Measurements from ENCODE around the gene NOP9.

The NOP9 gene

GRCh38 chr14:24348186-24348585 is 48.5 kb downstream of the NOP9 start:
- TF ChIP-seq TAF1 (IDR thresholded peaks at IDR 0.05; ENCODE audit: borderline replicate concordance, insufficient read depth, low read length) (no peak), FOXP2 (optimal IDR thresholded peaks at IDR 0.05; ENCODE audit: borderline replicate concordance, extremely low read depth, extremely low read length, insufficient read depth) (no peak), SIN3A (IDR thresholded peaks at IDR 0.05; ENCODE audit: borderline replicate concordance, insufficient read depth, low read length) (no peak), POLR2AphosphoS5 (IDR thresholded peaks at IDR 0.05; ENCODE audit: low read depth, low read length) (no peak), REST (IDR thresholded peaks at IDR 0.05; ENCODE audit: insufficient read depth in 1 of 2, low read depth in 2 of 2, low read length in 2 of 2) (no peak)

GRCh38 chr14:24349742-24350141 is 50.1 kb downstream of the NOP9 start:
- TF ChIP-seq REST (IDR thresholded peaks at IDR 0.05; ENCODE audit: insufficient read depth in 1 of 2, low read depth in 2 of 2, low read length in 2 of 2): no peak
- TF ChIP-seq FOXP2 (optimal IDR thresholded peaks at IDR 0.05; ENCODE audit: borderline replicate concordance, extremely low read depth, extremely low read length, insufficient read depth): no peak
- no peak for TF ChIP-seq TAF1 (IDR thresholded peaks at IDR 0.05; ENCODE audit: borderline replicate concordance, insufficient read depth, low read length)
- no peak for TF ChIP-seq POLR2AphosphoS5 (IDR thresholded peaks at IDR 0.05; ENCODE audit: low read depth, low read length)
- TF ChIP-seq SIN3A (IDR thresholded peaks at IDR 0.05; ENCODE audit: borderline replicate concordance, insufficient read depth, low read length): no peak

GRCh38 chr14:24351517-24351916 is 51.9 kb downstream of the NOP9 start:
- TF ChIP-seq REST (IDR thresholded peaks at IDR 0.05; ENCODE audit: insufficient read depth in 1 of 2, low read depth in 2 of 2, low read length in 2 of 2): no peak
- no peak for TF ChIP-seq FOXP2 (optimal IDR thresholded peaks at IDR 0.05; ENCODE audit: borderline replicate concordance, extremely low read depth, extremely low read length, insufficient read depth)
- TF ChIP-seq TAF1 (IDR thresholded peaks at IDR 0.05; ENCODE audit: borderline replicate concordance, insufficient read depth, low read length): no peak
- no peak for TF ChIP-seq SIN3A (IDR thresholded peaks at IDR 0.05; ENCODE audit: borderline replicate concordance, insufficient read depth, low read length)
- no peak for TF ChIP-seq POLR2AphosphoS5 (IDR thresholded peaks at IDR 0.05; ENCODE audit: low read depth, low read length)

- TF ChIP-seq POLR2AphosphoS5 (IDR thresholded peaks at IDR 0.05; ENCODE audit: low read depth, low read length): no peak
- TF ChIP-seq FOXP2 (optimal IDR thresholded peaks at IDR 0.05; ENCODE audit: borderline replicate concordance, extremely low read depth, extremely low read length, insufficient read depth): no peak
- no peak for TF ChIP-seq TAF1 (IDR thresholded peaks at IDR 0.05; ENCODE audit: borderline replicate concordance, insufficient read depth, low read length)
- no peak for TF ChIP-seq SIN3A (IDR thresholded peaks at IDR 0.05; ENCODE audit: borderline replicate concordance, insufficient read depth, low read length)
- TF ChIP-seq REST (IDR thresholded peaks at IDR 0.05; ENCODE audit: insufficient read depth in 1 of 2, low read depth in 2 of 2, low read length in 2 of 2): no peak
These were observed 54.2 kb downstream of the NOP9 start for GRCh38 chr14:24353559-24354481.

Measured in PFSK-1 (cell line).